ENCODE measurements around the gene SIGLEC9. TPM values are rescaled to one million over a fixed set of nuclear protein-coding genes. Genes with fewer than 3 reads are reported as not detected.

SIGLEC9 gene
- total RNA-seq, 1 experiment from 2014 or later: not detected

DNA sequence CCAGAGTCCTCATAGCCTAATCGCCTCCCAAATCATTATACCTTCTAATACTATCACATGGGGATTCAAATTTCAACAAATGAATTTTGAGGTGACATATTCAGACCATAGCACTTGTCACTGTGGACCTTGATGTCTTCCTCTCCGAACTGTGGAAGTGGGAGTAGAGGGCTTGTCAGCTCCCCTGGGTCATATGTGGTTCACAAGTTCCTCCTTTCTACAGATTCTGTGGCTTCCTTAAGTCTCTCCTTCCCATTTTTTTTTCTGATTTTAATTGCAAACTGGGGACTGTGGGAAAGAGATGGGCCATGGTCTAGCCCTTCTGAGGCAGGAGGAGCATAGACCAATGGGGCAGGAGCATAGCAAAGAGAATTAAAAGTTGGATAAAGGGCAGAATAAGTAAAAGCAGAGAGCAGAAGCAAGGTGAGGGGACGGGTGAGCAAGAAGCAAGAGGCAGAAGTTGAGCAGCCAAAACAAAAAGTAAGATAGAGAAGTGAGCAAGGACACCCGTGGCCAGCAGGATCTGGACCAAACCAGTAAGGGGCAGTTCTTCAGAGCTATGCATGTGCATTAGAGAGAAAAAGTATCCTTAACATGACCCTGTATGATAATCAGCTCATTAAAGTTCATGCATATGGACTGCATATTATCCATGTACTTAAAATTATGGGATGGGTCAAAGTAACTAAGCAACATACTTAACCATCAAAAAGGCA is 14.8 kb downstream of the SIGLEC9 start:
- peaks cover 25% of the 10 kb centered on the region for H3K4me1 Mint-ChIP-seq
- H3K27me3 Mint-ChIP-seq (ENCODE audit: low read depth): peaks cover 11% of the 10 kb centered on the region
- H3K4me3 Mint-ChIP-seq: no peak overlapping the region
- ChIA-PET CTCF (no interaction called here), POLR2A (no interaction called here)
- H3K27ac Mint-ChIP-seq: no peak overlapping the region
- TF ChIP-seq NR2C2 (CRISPR knock-in tag; IDR thresholded peaks at IDR 0.05): no peak
- TF ChIP-seq ZNF416 (CRISPR knock-in tag; IDR thresholded peaks at IDR 0.05): no peak
- TF ChIP-seq NFATC4 (CRISPR knock-in tag; IDR thresholded peaks at IDR 0.05): no peak
- no peak for TF ChIP-seq MYBL2 (CRISPR knock-in tag; IDR thresholded peaks at IDR 0.05)
- no peak for TF ChIP-seq ZNF396 (CRISPR knock-in tag; IDR thresholded peaks at IDR 0.05; ENCODE audit: borderline replicate concordance)
- TF ChIP-seq, protein P1, sequence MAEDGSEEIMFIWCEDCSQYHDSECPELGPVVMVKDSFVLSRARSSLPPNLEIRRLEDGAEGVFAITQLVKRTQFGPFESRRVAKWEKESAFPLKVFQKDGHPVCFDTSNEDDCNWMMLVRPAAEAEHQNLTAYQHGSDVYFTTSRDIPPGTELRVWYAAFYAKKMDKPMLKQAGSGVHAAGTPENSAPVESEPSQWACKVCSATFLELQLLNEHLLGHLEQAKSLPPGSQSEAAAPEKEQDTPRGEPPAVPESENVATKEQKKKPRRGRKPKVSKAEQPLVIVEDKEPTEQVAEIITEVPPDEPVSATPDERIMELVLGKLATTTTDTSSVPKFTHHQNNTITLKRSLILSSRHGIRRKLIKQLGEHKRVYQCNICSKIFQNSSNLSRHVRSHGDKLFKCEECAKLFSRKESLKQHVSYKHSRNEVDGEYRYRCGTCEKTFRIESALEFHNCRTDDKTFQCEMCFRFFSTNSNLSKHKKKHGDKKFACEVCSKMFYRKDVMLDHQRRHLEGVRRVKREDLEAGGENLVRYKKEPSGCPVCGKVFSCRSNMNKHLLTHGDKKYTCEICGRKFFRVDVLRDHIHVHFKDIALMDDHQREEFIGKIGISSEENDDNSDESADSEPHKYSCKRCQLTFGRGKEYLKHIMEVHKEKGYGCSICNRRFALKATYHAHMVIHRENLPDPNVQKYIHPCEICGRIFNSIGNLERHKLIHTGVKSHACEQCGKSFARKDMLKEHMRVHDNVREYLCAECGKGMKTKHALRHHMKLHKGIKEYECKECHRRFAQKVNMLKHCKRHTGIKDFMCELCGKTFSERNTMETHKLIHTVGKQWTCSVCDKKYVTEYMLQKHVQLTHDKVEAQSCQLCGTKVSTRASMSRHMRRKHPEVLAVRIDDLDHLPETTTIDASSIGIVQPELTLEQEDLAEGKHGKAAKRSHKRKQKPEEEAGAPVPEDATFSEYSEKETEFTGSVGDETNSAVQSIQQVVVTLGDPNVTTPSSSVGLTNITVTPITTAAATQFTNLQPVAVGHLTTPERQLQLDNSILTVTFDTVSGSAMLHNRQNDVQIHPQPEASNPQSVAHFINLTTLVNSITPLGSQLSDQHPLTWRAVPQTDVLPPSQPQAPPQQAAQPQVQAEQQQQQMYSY (CRISPR knock-in tag; IDR thresholded peaks at IDR 0.05): no peak
- no peak for TF ChIP-seq AR (CRISPR knock-in tag; IDR thresholded peaks at IDR 0.05)
- TF ChIP-seq ERG (CRISPR knock-in tag; IDR thresholded peaks at IDR 0.05): no peak
- TF ChIP-seq ZNF219 (CRISPR knock-in tag; IDR thresholded peaks at IDR 0.05; ENCODE audit: borderline replicate concordance): no peak
- TF ChIP-seq NR1H2 (CRISPR knock-in tag; IDR thresholded peaks at IDR 0.05): no peak
- TF ChIP-seq HMGXB4 (CRISPR knock-in tag; IDR thresholded peaks at IDR 0.05): no peak
- no peak for TF ChIP-seq ETV6 (CRISPR knock-in tag; IDR thresholded peaks at IDR 0.05)
- no peak for TF ChIP-seq RELA (CRISPR knock-in tag; IDR thresholded peaks at IDR 0.05; ENCODE audit: borderline replicate concordance)
- TF ChIP-seq, protein P2, sequence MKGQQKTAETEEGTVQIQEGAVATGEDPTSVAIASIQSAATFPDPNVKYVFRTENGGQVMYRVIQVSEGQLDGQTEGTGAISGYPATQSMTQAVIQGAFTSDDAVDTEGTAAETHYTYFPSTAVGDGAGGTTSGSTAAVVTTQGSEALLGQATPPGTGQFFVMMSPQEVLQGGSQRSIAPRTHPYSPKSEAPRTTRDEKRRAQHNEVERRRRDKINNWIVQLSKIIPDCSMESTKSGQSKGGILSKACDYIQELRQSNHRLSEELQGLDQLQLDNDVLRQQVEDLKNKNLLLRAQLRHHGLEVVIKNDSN (CRISPR knock-in tag; IDR thresholded peaks at IDR 0.05): no peak
- no peak for TF ChIP-seq CREB1 (CRISPR knock-in tag; IDR thresholded peaks at IDR 0.05)
- no peak for TF ChIP-seq GABPB1 (CRISPR knock-in tag; IDR thresholded peaks at IDR 0.05)
- TF ChIP-seq, protein P3, sequence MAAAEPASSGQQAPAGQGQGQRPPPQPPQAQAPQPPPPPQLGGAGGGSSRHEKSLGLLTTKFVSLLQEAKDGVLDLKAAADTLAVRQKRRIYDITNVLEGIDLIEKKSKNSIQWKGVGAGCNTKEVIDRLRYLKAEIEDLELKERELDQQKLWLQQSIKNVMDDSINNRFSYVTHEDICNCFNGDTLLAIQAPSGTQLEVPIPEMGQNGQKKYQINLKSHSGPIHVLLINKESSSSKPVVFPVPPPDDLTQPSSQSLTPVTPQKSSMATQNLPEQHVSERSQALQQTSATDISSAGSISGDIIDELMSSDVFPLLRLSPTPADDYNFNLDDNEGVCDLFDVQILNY (CRISPR knock-in tag; IDR thresholded peaks at IDR 0.05): no peak
- TF ChIP-seq, protein P4, sequence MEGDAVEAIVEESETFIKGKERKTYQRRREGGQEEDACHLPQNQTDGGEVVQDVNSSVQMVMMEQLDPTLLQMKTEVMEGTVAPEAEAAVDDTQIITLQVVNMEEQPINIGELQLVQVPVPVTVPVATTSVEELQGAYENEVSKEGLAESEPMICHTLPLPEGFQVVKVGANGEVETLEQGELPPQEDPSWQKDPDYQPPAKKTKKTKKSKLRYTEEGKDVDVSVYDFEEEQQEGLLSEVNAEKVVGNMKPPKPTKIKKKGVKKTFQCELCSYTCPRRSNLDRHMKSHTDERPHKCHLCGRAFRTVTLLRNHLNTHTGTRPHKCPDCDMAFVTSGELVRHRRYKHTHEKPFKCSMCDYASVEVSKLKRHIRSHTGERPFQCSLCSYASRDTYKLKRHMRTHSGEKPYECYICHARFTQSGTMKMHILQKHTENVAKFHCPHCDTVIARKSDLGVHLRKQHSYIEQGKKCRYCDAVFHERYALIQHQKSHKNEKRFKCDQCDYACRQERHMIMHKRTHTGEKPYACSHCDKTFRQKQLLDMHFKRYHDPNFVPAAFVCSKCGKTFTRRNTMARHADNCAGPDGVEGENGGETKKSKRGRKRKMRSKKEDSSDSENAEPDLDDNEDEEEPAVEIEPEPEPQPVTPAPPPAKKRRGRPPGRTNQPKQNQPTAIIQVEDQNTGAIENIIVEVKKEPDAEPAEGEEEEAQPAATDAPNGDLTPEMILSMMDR (IDR thresholded peaks at IDR 0.05): no peak
- DNase-seq (ENCODE audit: low spot score) (no peak), ATAC-seq (no peak)
- no peaks in the 10 kb centered on the region for H3K36me3 Mint-ChIP-seq
- no peaks in the 10 kb centered on the region for H3K9me3 Mint-ChIP-seq
